GM04504 (cell line): ENCODE results near the gene SLC6A1.

ENCODE experiments used
- DNase-seq: peaks from one replicate; pipeline ENCODE4 v3.0.0-alpha.2; 2012; ENCODE audit warnings: low read depth

SLC6A1 gene

DNA sequence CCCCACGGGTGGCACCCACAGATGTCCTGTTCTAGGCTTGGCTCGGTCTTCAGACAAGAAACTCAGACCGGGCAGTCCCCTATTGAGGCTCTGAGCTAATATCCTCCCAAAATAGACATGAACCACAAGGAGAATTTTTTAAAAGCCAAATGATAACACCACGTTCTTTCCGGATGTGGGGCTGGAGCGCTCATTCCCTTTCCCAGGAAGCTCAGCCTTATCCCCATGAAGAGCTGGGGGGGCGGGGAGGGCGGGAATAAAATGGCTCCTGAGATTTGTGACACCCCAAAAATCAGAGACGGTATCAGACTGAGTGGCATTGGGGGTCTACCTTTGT is 1.1 kb downstream of the SLC6A1 start:
- no peak for DNase-seq

DNA sequence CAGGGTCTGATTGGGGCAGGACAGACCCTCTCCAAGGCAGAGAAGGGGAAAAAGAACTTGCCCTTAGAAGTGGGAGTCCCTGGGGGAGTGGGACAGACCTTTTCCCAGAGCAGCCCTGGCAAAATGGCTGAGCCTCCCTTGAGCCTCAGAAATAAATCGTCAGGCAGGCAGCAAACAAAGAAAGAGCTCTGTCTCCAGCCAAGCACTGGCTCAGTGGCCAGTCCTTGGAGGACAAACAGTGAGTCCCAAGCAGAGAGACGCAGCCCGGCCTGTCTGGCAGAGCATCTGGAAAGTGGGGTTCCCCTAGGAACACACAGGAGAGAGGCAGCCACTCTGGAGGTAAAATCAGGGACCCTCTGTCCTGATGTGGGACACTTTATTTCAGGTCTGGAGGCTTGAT is 1.8 kb downstream of the SLC6A1 start:
- DNase-seq, result no peak

DNA sequence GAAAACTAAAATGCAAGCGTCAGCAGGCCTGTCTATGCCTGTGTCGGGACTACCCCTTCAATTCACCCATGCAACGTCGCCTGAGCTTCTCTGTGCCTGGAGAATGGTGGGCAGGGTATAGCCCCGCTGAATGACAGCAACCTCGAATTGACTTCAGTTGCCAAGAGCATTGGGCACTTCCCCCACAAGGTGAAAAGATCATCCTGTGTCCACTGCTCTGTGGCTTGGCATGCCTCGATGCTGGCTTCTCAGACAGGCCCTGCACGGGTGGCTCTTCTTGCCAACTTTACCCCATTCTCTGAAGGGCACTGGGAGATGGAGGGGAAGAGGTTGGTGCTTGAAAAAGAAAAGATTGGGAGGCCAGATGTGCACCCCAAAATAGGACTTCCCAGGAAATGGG is 3.3 kb downstream of the SLC6A1 start:
- no peak for DNase-seq

DNA sequence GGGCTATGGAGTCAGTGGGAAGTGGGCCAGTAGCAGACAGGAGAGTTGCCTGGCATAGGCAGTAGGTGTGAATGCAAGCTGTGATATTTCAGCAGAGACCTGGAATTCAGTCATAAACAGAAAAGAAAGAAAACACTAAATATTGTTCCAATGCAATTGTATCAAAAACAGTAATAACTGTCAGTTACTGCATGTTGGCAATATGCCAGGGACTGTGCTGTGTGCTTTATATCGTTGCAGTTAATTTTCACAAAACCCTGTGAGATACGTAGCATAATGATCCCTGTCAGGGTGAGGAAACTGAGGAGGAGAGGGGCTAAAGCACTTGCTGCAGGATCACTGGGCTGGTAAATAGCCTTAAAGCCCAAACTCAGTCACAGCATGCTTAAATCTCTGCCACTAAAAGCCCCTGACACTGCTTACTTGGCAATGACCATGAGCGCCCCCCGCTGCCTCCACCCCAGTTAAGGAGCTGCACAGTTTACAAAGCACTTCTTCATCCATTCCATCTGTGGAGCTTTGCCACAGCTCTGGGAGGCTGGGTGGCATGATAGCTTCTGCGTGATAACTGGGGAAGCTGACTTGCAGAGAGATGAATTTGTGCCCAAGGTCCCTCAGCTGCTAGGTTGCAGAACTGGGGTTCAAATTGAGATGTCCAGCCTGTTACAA is 3.9 kb downstream of the SLC6A1 start:
- no peak for DNase-seq

DNA sequence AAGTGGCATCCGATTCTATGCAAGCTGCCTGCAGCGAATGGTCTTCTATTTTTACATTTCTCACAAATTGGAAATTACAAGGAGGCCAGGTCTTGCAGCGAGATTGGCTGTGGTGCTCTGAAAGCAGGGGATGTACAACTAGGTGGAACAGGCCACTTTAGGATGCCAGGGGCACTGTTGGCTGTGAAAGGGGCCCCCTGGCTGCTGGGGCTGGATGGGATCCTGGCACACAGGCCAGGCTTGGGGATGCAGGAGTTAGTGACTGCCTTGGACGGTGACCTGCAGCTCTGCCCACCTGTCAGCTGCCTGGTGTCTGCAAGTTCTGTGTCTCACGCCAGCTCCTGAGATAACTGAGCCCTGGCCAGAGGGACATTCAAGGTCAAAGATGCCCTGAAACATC is 4.6 kb downstream of the SLC6A1 start:
- DNase-seq, result no peak

GRCh38 chr3:10998542-10998941 is 6.0 kb downstream of the SLC6A1 start:
- DNase-seq, result no peak

GRCh38 chr3:10999221-11000107 is 6.9 kb downstream of the SLC6A1 start:
- DNase-seq, result no peak

DNA sequence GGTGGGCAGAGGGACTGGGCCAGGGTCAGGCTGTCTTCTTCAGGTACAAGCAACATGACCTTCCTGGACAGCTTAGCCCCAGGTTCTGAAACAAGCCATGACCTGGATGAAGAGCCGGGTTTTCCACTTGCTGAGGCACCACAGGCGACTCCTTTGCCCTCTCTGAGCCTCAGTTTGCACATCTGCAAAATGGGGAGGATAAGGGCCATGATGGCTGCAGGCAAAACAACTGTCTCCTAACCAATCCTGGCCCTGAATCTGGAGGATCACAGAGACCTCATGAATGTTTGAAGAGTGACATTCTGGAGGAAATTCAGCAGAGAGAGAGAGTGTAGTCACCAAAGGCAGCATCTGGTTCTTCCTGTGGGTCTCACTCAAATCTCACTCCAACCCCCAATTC is 8.0 kb downstream of the SLC6A1 start:
- DNase-seq, result no peak

DNA sequence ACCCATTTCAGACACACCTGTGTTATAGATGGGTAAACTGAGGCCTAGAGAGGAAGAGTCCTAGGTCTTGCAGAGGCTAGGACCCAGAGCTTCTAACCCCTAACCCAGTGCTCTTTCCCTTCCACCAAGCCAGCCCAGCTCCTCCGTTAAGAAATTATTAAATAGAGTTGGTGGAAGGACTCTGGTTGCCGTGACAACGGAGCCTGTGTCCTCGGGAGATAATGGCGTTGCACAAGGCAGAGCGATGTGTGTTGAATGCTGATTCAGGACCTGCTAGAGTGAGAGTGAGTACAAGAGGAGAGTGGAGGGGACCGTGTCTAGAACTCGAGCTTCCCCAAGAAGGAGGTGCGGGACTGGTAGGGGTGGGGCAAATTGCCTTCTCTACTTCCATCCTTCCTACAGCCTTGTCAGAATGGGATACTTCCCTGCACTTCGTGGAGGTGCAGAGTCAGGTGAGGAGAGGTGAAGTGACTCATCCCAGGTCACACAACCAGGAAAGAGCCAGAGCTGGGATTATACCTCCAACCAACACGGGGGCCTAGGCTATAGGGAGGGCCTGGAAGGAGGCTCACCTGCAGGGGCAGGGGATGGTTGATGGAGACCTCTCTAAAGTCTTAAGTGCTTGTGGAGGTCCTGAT is 8.6 kb downstream of the SLC6A1 start:
- DNase-seq, result no peak

- no peak for DNase-seq
These were observed 9.1 kb downstream of the SLC6A1 start for GRCh38 chr3:11001658-11002021.

- no peak for DNase-seq
These were observed 9.8 kb downstream of the SLC6A1 start for GRCh38 chr3:11002371-11002807.

GRCh38 chr3:11004563-11004962 is 12.0 kb downstream of the SLC6A1 start:
- no peak for DNase-seq

- DNase-seq, result no peak
These were observed 13.2 kb downstream of the SLC6A1 start for GRCh38 chr3:11005686-11006256.

DNA sequence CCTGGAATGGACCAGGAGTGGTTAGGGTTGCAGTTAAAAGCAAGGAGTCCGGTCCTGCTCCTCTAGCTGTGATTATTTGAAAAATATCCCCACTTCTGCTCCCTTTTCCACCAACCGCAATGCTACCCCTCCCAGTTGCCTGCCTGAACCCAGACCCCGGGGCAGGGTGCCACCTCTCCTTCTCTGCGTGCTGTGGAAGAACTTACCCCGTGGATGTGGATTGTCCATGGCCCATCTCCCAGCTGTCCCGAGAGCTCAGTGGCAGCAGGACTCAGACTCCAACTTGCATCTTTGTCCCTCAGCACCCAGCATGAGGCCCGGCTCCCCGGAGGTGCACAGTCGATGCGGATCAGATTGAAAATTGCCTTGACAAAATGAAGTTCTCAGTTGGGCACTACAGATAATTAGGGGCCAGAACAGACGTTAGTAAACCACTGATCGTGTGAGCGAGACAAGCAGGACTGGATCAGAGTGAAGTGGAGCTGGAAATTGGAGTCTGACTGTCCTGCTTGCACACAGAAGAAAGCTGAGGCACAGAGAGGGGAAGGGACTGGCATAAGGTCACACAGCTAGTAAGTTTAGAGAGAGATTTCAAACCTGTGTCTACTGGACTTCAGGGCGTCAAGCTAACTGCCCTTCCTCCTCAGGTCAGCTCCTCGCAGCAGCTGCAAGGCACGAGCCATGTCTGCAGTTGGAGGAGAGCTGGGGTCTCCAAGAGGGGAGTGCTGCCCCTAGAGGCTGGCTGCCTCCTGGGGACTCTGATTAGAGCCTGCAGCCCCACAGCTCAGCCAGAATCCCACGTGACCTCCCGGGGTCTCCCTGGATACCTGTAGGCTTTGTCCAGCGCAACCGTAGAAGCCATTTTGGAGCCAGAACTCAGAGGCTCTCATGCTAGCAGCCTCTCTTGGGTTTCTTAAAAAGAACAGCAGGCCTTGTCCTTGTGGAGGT is 14.7 kb downstream of the SLC6A1 start:
- no peak for DNase-seq

- no peak for DNase-seq
These were observed 17.4 kb downstream of the SLC6A1 start for GRCh38 chr3:11009898-11010297.

- no peak for DNase-seq
These were observed 18.0 kb downstream of the SLC6A1 start for GRCh38 chr3:11010426-11011165.

- no peak for DNase-seq
These were observed 21.7 kb downstream of the SLC6A1 start for GRCh38 chr3:11014253-11014652.

DNA sequence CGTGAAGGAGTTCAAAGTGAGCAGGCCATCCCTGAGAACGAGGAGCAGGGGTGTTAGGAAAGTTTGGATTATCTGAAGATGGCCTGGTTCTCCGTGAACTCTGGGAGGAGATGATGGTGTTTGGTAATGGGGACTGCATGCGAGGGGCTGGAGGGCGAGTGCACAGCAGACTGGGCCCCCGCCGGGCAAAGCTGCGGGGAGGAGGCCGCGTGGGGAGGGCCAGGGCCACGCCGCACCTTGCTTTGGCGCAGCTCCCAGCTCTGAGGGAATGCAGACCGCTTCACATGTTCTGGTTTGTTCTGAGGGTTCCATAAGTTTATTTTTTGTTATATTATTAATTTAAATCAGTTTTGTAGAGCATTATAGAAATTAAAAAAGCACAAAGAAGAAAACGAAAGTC is 22.2 kb downstream of the SLC6A1 start:
- no peak for DNase-seq

- no peak for DNase-seq
These were observed 22.8 kb downstream of the SLC6A1 start for GRCh38 chr3:11015369-11015768.

DNA sequence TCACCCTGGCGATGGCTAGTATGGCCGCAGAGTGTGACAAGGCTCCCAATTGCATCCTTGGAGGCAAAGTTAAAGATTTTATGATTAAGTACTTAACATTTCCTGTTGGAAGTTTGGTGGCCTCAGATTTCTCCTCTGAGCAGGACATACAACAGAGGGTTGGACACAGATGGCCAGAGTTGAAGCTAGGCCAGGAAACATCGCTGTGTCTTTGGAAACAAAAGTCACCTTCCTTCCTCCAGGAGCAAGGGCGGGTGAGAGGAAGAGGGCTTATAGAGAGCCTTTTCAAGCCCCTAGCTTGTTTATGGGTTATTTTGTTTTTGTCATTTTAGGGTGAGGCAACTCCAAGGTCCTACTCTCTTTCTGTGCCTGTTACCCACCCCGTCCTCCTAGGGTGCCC is 24.2 kb downstream of the SLC6A1 start:
- no peak for DNase-seq
